ENCODE results near the gene HS6ST1. TPM values are rescaled to one million over a fixed set of nuclear protein-coding genes. Genes with fewer than 3 reads are reported as not detected.

HS6ST1 gene
- total RNA-seq, 2 experiments from 2014 or later = 13.6 to 17.6 TPM

- Histone ChIP-seq H3K79me2 (ENCODE audit: insufficient read depth, low read depth, low read length) (no peaks in the 10 kb centered on the region), H3K4me3 (ENCODE audit: low read depth, low read length, poor library complexity, severe bottlenecking) (no peak overlapping the region), H3K4me1 (ENCODE audit: insufficient read depth, low read length, poor library complexity, severe bottlenecking) (no peaks in the 10 kb centered on the region), H3K4me2 (ENCODE audit: low read length) (no peak overlapping the region), H3K36me3 (ENCODE audit: insufficient read depth, low read length) (no peaks in the 10 kb centered on the region), H2AFZ (ENCODE audit: low read length) (no peak overlapping the region), H3K9me2 (ENCODE audit: insufficient read depth, low read length) (no peaks in the 10 kb centered on the region), H3K9me3 (ENCODE audit: low read length) (no peaks in the 10 kb centered on the region), H4K20me1 (ENCODE audit: insufficient read depth, low read length) (no peaks in the 10 kb centered on the region; the same call in 1 of the 2 replicates), H3K27ac (ENCODE audit: low read depth, low read length, poor library complexity, severe bottlenecking) (no peak overlapping the region)
- TF ChIP-seq EZH2phosphoT487 (IDR thresholded peaks at IDR 0.05; ENCODE audit: borderline replicate concordance, low read depth, low read length) = no peak
- intact Hi-C loops (cut with micrococcal nuclease; ENCODE audit: unreplicated experiment) = no loop called here
- ChIA-PET CTCF (ENCODE audit: unreplicated experiment) (interaction anchor here (0.6 kb wide), 1 partner anchor 23 kb away, joined by 3 read pairs; no protein-coding TSS in a partner anchor), POLR2A (no interaction called here)
- DNase-seq (ENCODE audit: low spot score) = no peak
- no TSS peak for BruUV-seq (replicated peaks)
Observed at GRCh38 chr2:128291844-128292598, 26.6 kb downstream of the HS6ST1 start.

- no peak for TF ChIP-seq CTCF (conservative IDR thresholded peaks at IDR 0.05; ENCODE audit: low read length)
- no peak for TF ChIP-seq EZH2phosphoT487 (IDR thresholded peaks at IDR 0.05; ENCODE audit: borderline replicate concordance, low read depth, low read length)
- no peaks in the 10 kb centered on the region for H3K9me2 ChIP-seq (ENCODE audit: insufficient read depth, low read length)
- ChIA-PET POLR2A (no interaction called here), CTCF (ENCODE audit: unreplicated experiment) (no interaction called here)
- no peaks in the 10 kb centered on the region for H3K36me3 ChIP-seq (ENCODE audit: insufficient read depth, low read length)
- H3K4me2 ChIP-seq (ENCODE audit: low read length) = no peak overlapping the region
- no peaks in the 10 kb centered on the region for H3K79me2 ChIP-seq (ENCODE audit: insufficient read depth, low read depth, low read length)
- no peaks in the 10 kb centered on the region for H4K20me1 ChIP-seq (ENCODE audit: insufficient read depth, low read length)
- intact Hi-C loops (cut with micrococcal nuclease; ENCODE audit: unreplicated experiment) = no loop called here
- BruUV-seq (replicated peaks) = no TSS peak
- H2AFZ ChIP-seq (ENCODE audit: low read length) = no peak overlapping the region
- H3K4me1 ChIP-seq (ENCODE audit: insufficient read depth, low read length, poor library complexity, severe bottlenecking) = no peaks in the 10 kb centered on the region
- DNase-seq (ENCODE audit: low spot score) = no peak
- no peaks in the 10 kb centered on the region for H3K9me3 ChIP-seq (ENCODE audit: low read length)
- H3K4me3 ChIP-seq (ENCODE audit: low read depth, low read length, poor library complexity, severe bottlenecking) = no peak overlapping the region
- no peak overlapping the region for H3K27ac ChIP-seq (ENCODE audit: low read depth, low read length, poor library complexity, severe bottlenecking)
Observed at GRCh38 chr2:128291161-128291843, 27.4 kb downstream of the HS6ST1 start.

GRCh38 chr2:128290356-128290755 lies 28.3 kb downstream of the HS6ST1 start:
- H2AFZ ChIP-seq (ENCODE audit: low read length) = no peak overlapping the region
- TF ChIP-seq EZH2phosphoT487 (IDR thresholded peaks at IDR 0.05; ENCODE audit: borderline replicate concordance, low read depth, low read length) = no peak
- no peak for TF ChIP-seq CTCF (conservative IDR thresholded peaks at IDR 0.05; ENCODE audit: low read length)
- POLR2A ChIA-PET = interaction anchor here (0.6 kb wide), 1 partner anchor 960 kb away, joined by 3 read pairs; no protein-coding TSS in a partner anchor
- BruUV-seq (replicated peaks) = no TSS peak
- no peak overlapping the region for H3K27ac ChIP-seq (ENCODE audit: low read depth, low read length, poor library complexity, severe bottlenecking)
- H3K9me3 ChIP-seq (ENCODE audit: low read length) = no peaks in the 10 kb centered on the region
- no peaks in the 10 kb centered on the region for H3K36me3 ChIP-seq (ENCODE audit: insufficient read depth, low read length)
- intact Hi-C loops (cut with micrococcal nuclease; ENCODE audit: unreplicated experiment) = no loop called here
- no peak overlapping the region for H3K4me2 ChIP-seq (ENCODE audit: low read length)
- H3K4me1 ChIP-seq (ENCODE audit: insufficient read depth, low read length, poor library complexity, severe bottlenecking) = no peaks in the 10 kb centered on the region
- H4K20me1 ChIP-seq (ENCODE audit: insufficient read depth, low read length) = no peaks in the 10 kb centered on the region
- no peaks in the 10 kb centered on the region for H3K9me2 ChIP-seq (ENCODE audit: insufficient read depth, low read length)
- H3K79me2 ChIP-seq (ENCODE audit: insufficient read depth, low read depth, low read length) = no peaks in the 10 kb centered on the region
- no peak for DNase-seq (ENCODE audit: low spot score)
- no peak overlapping the region for H3K4me3 ChIP-seq (ENCODE audit: low read depth, low read length, poor library complexity, severe bottlenecking)
- CTCF ChIA-PET (ENCODE audit: unreplicated experiment) = no interaction called here
